Measurements from ENCODE around the gene SESTD1.

SESTD1 gene

GRCh38 chr2:179268277-179268925 lies 3.8 kb upstream of the SESTD1 start:
- ATAC-seq, result no peak
- TF ChIP-seq PPARA (CRISPR knock-in tag; IDR thresholded peaks at IDR 0.05; ENCODE audit: borderline replicate concordance) (no peak), TOX (CRISPR knock-in tag; IDR thresholded peaks at IDR 0.05; ENCODE audit: borderline replicate concordance) (no peak), ZC3H10 (CRISPR knock-in tag; IDR thresholded peaks at IDR 0.05) (no peak), ZNF70 (CRISPR knock-in tag; IDR thresholded peaks at IDR 0.05) (no peak), ZFP3 (CRISPR knock-in tag; IDR thresholded peaks at IDR 0.05) (no peak), ZNF8 (CRISPR knock-in tag; IDR thresholded peaks at IDR 0.05) (no peak), RARB (CRISPR knock-in tag; IDR thresholded peaks at IDR 0.05) (no peak), OSR1 (CRISPR knock-in tag; IDR thresholded peaks at IDR 0.05) (no peak), PATZ1 (CRISPR knock-in tag; IDR thresholded peaks at IDR 0.05; ENCODE audit: borderline replicate concordance) (no peak), ISL1 (CRISPR knock-in tag; IDR thresholded peaks at IDR 0.05) (no peak), CSDC2 (CRISPR knock-in tag; IDR thresholded peaks at IDR 0.05) (no peak), BACH2 (CRISPR knock-in tag; IDR thresholded peaks at IDR 0.05; ENCODE audit: borderline replicate concordance) (no peak), ESRRG (CRISPR knock-in tag; IDR thresholded peaks at IDR 0.05) (no peak), TCF4 (CRISPR knock-in tag; IDR thresholded peaks at IDR 0.05; ENCODE audit: borderline replicate concordance) (no peak), ZNF565 (CRISPR knock-in tag; conservative IDR thresholded peaks at IDR 0.05; ENCODE audit: low read depth) (no peak), ZFP30 (CRISPR knock-in tag; IDR thresholded peaks at IDR 0.05) (no peak), GLIS3 (CRISPR knock-in tag; IDR thresholded peaks at IDR 0.05) (no peak)
- TF ChIP-seq, protein P1, sequence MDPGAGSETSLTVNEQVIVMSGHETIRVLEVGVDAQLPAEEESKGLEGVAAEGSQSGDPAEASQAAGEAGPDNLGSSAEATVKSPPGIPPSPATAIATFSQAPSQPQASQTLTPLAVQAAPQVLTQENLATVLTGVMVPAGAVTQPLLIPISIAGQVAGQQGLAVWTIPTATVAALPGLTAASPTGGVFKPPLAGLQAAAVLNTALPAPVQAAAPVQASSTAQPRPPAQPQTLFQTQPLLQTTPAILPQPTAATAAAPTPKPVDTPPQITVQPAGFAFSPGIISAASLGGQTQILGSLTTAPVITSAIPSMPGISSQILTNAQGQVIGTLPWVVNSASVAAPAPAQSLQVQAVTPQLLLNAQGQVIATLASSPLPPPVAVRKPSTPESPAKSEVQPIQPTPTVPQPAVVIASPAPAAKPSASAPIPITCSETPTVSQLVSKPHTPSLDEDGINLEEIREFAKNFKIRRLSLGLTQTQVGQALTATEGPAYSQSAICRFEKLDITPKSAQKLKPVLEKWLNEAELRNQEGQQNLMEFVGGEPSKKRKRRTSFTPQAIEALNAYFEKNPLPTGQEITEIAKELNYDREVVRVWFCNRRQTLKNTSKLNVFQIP (CRISPR knock-in tag; IDR thresholded peaks at IDR 0.05; ENCODE audit: borderline replicate concordance, low read depth), result no peak
- TF ChIP-seq, protein P2, sequence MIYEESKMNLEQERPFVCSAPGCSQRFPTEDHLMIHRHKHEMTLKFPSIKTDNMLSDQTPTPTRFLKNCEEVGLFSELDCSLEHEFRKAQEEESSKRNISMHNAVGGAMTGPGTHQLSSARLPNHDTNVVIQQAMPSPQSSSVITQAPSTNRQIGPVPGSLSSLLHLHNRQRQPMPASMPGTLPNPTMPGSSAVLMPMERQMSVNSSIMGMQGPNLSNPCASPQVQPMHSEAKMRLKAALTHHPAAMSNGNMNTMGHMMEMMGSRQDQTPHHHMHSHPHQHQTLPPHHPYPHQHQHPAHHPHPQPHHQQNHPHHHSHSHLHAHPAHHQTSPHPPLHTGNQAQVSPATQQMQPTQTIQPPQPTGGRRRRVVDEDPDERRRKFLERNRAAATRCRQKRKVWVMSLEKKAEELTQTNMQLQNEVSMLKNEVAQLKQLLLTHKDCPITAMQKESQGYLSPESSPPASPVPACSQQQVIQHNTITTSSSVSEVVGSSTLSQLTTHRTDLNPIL (CRISPR knock-in tag; IDR thresholded peaks at IDR 0.05; ENCODE audit: low read depth), result no peak
- TF ChIP-seq, protein P3, sequence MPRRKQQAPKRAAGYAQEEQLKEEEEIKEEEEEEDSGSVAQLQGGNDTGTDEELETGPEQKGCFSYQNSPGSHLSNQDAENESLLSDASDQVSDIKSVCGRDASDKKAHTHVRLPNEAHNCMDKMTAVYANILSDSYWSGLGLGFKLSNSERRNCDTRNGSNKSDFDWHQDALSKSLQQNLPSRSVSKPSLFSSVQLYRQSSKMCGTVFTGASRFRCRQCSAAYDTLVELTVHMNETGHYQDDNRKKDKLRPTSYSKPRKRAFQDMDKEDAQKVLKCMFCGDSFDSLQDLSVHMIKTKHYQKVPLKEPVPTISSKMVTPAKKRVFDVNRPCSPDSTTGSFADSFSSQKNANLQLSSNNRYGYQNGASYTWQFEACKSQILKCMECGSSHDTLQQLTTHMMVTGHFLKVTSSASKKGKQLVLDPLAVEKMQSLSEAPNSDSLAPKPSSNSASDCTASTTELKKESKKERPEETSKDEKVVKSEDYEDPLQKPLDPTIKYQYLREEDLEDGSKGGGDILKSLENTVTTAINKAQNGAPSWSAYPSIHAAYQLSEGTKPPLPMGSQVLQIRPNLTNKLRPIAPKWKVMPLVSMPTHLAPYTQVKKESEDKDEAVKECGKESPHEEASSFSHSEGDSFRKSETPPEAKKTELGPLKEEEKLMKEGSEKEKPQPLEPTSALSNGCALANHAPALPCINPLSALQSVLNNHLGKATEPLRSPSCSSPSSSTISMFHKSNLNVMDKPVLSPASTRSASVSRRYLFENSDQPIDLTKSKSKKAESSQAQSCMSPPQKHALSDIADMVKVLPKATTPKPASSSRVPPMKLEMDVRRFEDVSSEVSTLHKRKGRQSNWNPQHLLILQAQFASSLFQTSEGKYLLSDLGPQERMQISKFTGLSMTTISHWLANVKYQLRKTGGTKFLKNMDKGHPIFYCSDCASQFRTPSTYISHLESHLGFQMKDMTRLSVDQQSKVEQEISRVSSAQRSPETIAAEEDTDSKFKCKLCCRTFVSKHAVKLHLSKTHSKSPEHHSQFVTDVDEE (CRISPR knock-in tag; IDR thresholded peaks at IDR 0.05), result no peak

DNA sequence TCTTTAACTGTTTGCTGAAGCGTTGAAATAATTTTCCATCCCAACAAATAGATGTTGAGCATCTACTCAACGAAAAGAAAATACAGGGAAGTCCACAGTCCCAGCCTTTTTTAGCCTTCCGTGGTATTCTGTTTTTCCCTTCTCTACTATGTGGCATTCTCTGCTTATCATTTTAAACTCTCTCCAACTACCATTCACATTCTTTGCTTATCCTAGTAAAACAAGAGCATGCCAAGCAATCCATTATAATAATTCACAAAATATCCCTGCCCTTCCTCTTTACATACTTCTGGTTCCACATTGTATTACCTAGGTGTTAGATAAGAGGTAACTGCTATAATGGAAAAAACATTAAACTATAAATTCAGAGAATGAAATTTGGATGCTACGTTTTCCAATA lies 1.6 kb upstream of the SESTD1 start:
- no peak for ATAC-seq
- TF ChIP-seq ISL1 (CRISPR knock-in tag; IDR thresholded peaks at IDR 0.05), result peak; percentile 85
- TF ChIP-seq, protein P4, sequence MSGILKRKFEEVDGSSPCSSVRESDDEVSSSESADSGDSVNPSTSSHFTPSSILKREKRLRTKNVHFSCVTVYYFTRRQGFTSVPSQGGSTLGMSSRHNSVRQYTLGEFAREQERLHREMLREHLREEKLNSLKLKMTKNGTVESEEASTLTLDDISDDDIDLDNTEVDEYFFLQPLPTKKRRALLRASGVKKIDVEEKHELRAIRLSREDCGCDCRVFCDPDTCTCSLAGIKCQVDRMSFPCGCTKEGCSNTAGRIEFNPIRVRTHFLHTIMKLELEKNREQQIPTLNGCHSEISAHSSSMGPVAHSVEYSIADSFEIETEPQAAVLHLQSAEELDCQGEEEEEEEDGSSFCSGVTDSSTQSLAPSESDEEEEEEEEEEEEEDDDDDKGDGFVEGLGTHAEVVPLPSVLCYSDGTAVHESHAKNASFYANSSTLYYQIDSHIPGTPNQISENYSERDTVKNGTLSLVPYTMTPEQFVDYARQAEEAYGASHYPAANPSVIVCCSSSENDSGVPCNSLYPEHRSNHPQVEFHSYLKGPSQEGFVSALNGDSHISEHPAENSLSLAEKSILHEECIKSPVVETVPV (CRISPR knock-in tag; IDR thresholded peaks at IDR 0.05), result no peak

GRCh38 chr2:179265082-179265510 lies 464 bp upstream of the SESTD1 start:
- ATAC-seq, result no peak
- TF ChIP-seq SNAI2 (CRISPR knock-in tag; IDR thresholded peaks at IDR 0.05), result no peak
- TF ChIP-seq ZC3H10 (CRISPR knock-in tag; IDR thresholded peaks at IDR 0.05), result no peak
- TF ChIP-seq BACH2 (CRISPR knock-in tag; IDR thresholded peaks at IDR 0.05; ENCODE audit: borderline replicate concordance), result no peak
- no peak for TF ChIP-seq ESRRG (CRISPR knock-in tag; IDR thresholded peaks at IDR 0.05)
- TF ChIP-seq CSDC2 (CRISPR knock-in tag; IDR thresholded peaks at IDR 0.05), result no peak
- no peak for TF ChIP-seq GLIS3 (CRISPR knock-in tag; IDR thresholded peaks at IDR 0.05)
- TF ChIP-seq ZFP30 (CRISPR knock-in tag; IDR thresholded peaks at IDR 0.05), result no peak
- no peak for TF ChIP-seq ARNTL (CRISPR knock-in tag; IDR thresholded peaks at IDR 0.05; ENCODE audit: borderline replicate concordance, low read depth)
- TF ChIP-seq, protein P1 (CRISPR knock-in tag; IDR thresholded peaks at IDR 0.05; ENCODE audit: borderline replicate concordance, low read depth), result no peak
- no peak for TF ChIP-seq ISL1 (CRISPR knock-in tag; IDR thresholded peaks at IDR 0.05)

Measured in SK-N-SH treated with all-trans-retinoic acid at 6 μM for 48 hours (cell line).